Measurements from ENCODE around the gene LHX6. TPM values are rescaled to one million over a fixed set of nuclear protein-coding genes. Genes with fewer than 3 reads are reported as not detected.

Gene LHX6
- total and polyA plus RNA-seq, 2 of the 8 experiments (the other 6 are each of a cell fraction or from before 2014, with no cell fraction given) = 0.92 to 1.2 TPM

DNA sequence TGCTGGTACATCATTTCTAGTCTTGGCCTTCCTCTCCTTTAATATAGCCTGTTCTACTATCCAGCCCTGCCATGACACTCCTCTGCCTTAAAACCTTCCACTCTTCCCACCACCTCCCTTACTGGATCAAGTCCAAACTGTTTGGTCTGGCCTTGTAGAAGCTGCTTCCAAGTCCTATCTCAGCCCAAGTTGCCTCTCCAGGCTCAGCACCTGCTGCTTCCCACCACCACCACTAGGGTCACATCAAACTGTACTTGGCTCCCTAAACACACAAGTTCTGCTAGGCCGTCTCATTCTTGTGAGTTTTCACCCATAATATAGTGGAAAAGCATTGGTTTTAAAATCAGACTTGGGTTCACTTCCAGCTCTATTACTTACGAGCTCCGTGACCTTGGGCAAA, 70.6 kb downstream of the LHX6 start:
- Histone ChIP-seq H3K18ac (ENCODE audit: extremely low read depth, low read length) (no peak overlapping the region), H4K91ac (replicated peaks; ENCODE audit: insufficient read length, low read length) (no peak overlapping the region), H2BK12ac (ENCODE audit: low read depth, low read length) (no peak overlapping the region), H2AFZ (ENCODE audit: low read length) (no peak overlapping the region), H2BK20ac (ENCODE audit: low read length) (no peak overlapping the region), H2BK5ac (ENCODE audit: low read depth, low read length) (no peak overlapping the region), H2BK15ac (ENCODE audit: low read length) (no peak overlapping the region), H3K4ac (replicated peaks; ENCODE audit: insufficient read length, low read depth, low read length) (no peak overlapping the region), H3K9ac (replicated peaks in 1 of 4; ENCODE audit: extremely low read depth in 1 of 4, low read depth in 3 of 4, low read length in 3 of 4) (no peak overlapping the region), H3K14ac (ENCODE audit: insufficient read length) (no peak overlapping the region), H3K4me3 (ENCODE audit: extremely low read depth in 1 of 4, insufficient read depth in 2 of 4, low read depth in 3 of 4, low read length in 4 of 4) (no peak overlapping the region), H3K79me2 (ENCODE audit: control insufficient read depth in 1 of 2, insufficient read depth in 2 of 2, low read length in 2 of 2) (peaks cover 0 to 20% of the 10 kb centered on the region in 2 experiments; a peak in 3 of 4 replicates), H2AK5ac (ENCODE audit: low read depth, low read length) (no peak overlapping the region), H3K27ac (ENCODE audit: low read depth, low read length) (no peak overlapping the region), H3K56ac (replicated peaks; ENCODE audit: insufficient read length, low read depth, low read length) (no peak overlapping the region), H3K4me1 (replicated peaks in 1 of 4; ENCODE audit: control insufficient read depth in 3 of 4, insufficient read depth in 4 of 4, low read length in 3 of 4) (peaks cover 0 to 4% (median 0%) of the 10 kb centered on the region in 4 experiments; a peak in 2 of 7 replicates), H3K23me2 (ENCODE audit: low read depth, low read length) (peaks cover 2% of the 10 kb centered on the region), H4K5ac (ENCODE audit: insufficient read length, low read depth, low read length) (no peak overlapping the region), H3K27me3 (replicated peaks in 1 of 4; ENCODE audit: control insufficient read depth in 3 of 4, extremely low read depth in 1 of 4, insufficient read depth in 3 of 4, low read length in 3 of 4) (no peaks in the 10 kb centered on the region), H4K20me1 (replicated peaks in 1 of 2; ENCODE audit: control insufficient read depth in 1 of 2, insufficient read depth in 2 of 2, low read length in 2 of 2) (peaks cover 0 to 2% of the 10 kb centered on the region in 2 experiments), H3K4me2 (ENCODE audit: insufficient read depth in 1 of 2, low read depth in 2 of 2, low read length in 2 of 2) (peak overlapping the region in 1 of 2 experiments; percentile 100; a peak in 1 of 4 replicates), H4K8ac (ENCODE audit: extremely low read depth, insufficient read depth, low read length) (no peak overlapping the region), H3K79me1 (ENCODE audit: low read depth, low read length) (0 out of 2 replicates have a peak, but pooled peaks cover 2% of the 10 kb centered on the region), H2BK120ac (replicated peaks; ENCODE audit: low read depth, low read length) (no peak overlapping the region), H3K23ac (ENCODE audit: insufficient read length) (no peak overlapping the region), H3K36me3 (ENCODE audit: control insufficient read depth in 2 of 4, insufficient read depth in 4 of 4, low read length in 3 of 4) (no peaks in the 10 kb centered on the region), H3K9me3 (ENCODE audit: insufficient read depth in 2 of 2, low read depth in 1 of 2, low read length in 1 of 2) (peaks cover 0 to 4% of the 10 kb centered on the region in 2 experiments; a peak in 2 of 4 replicates)
- peak; percentile 52 for FAIRE-seq
- CTCF ChIA-PET (ENCODE audit: partially characterized antibody) = interaction anchor here (0.7 to 4.9 kb wide), 33 partner anchors 10 to 221 kb away, joined by 3 to 54 read pairs (median 6); no protein-coding TSS in a partner anchor
- peak in 1 of 2 experiments; percentile 34 for DNase-seq (ENCODE audit: low read depth in 1 of 2, low spot score in 2 of 2)
- POLR2A ChIA-PET (ENCODE audit: partially characterized antibody) = interaction anchor here (2.1 to 2.2 kb wide), 2 partner anchors 13 to 20 kb away, joined by 4 to 9 read pairs; no protein-coding TSS in a partner anchor
- WGBS, 2 experiments (ENCODE audit: extremely low coverage in 1 of 2, insufficient coverage in 1 of 2, insufficient read length in 1 of 2, insufficient replicate concordance in 2 of 2, low coverage in 1 of 2, low lambda C conversion rate in 2 of 2, missing lambda C conversion rate in 1 of 2) = 86% methylated on average over 3 of the region's 3 CpGs; no CpG with 5 or more reads in 1 of the 2 experiments
- TF ChIP-seq GTF2F1 (IDR thresholded peaks at IDR 0.05; ENCODE audit: borderline replicate concordance, low read depth, low read length) (no peak), SIN3A (conservative IDR thresholded peaks at IDR 0.05 in 1 of 2, IDR thresholded peaks at IDR 0.05 in 1 of 2; ENCODE audit: low read depth in 1 of 2, low read length in 2 of 2) (no peak), KDM5A (IDR thresholded peaks at IDR 0.05; ENCODE audit: low read length) (no peak), RAD21 (IDR thresholded peaks at IDR 0.05 in 1 of 2, conservative IDR thresholded peaks at IDR 0.05 in 1 of 2; ENCODE audit: low read depth in 2 of 2, low read length in 2 of 2) (peak; percentile 32 to 51; a peak in 3 of 4 replicates)
- TF ChIP-seq, protein P1, sequence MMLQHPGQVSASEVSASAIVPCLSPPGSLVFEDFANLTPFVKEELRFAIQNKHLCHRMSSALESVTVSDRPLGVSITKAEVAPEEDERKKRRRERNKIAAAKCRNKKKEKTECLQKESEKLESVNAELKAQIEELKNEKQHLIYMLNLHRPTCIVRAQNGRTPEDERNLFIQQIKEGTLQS (IDR thresholded peaks at IDR 0.05; ENCODE audit: insufficient read depth, low read depth, low read length) = no peak
- TF ChIP-seq, protein P2, sequence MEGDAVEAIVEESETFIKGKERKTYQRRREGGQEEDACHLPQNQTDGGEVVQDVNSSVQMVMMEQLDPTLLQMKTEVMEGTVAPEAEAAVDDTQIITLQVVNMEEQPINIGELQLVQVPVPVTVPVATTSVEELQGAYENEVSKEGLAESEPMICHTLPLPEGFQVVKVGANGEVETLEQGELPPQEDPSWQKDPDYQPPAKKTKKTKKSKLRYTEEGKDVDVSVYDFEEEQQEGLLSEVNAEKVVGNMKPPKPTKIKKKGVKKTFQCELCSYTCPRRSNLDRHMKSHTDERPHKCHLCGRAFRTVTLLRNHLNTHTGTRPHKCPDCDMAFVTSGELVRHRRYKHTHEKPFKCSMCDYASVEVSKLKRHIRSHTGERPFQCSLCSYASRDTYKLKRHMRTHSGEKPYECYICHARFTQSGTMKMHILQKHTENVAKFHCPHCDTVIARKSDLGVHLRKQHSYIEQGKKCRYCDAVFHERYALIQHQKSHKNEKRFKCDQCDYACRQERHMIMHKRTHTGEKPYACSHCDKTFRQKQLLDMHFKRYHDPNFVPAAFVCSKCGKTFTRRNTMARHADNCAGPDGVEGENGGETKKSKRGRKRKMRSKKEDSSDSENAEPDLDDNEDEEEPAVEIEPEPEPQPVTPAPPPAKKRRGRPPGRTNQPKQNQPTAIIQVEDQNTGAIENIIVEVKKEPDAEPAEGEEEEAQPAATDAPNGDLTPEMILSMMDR (IDR thresholded peaks at IDR 0.05; ENCODE audit: control extremely low read depth in 1 of 3, insufficient read depth in 1 of 3, low read depth in 1 of 3, low read length in 3 of 3) = peak; percentile 53 to 86 (median 82)
